ENCODE data around the gene PTF1A. TPM values are rescaled to one million over a fixed set of nuclear protein-coding genes. Genes with fewer than 3 reads are reported as not detected.
"Not testable (repeated sequence)": the region's sequence is repeated elsewhere in the genome, so short reads cannot be mapped to it uniquely, and the experiment has no call there.

PTF1A gene
- total RNA-seq, 1 experiment from 2014 or later, result not detected

GRCh38 chr10:23217471-23217870 is 25.4 kb downstream of the PTF1A start:
- Histone ChIP-seq H3K27me3 (replicated peaks; ENCODE audit: control insufficient read depth, insufficient read depth, low read length) (no peaks in the 10 kb centered on the region), H3K36me3 (ENCODE audit: control insufficient read depth, insufficient read depth, low read length) (no peaks in the 10 kb centered on the region), H3K4me3 (ENCODE audit: low read depth, low read length) (no peak overlapping the region), H3K4me1 (no peaks in the 10 kb centered on the region), H3K9me3 (no peaks in the 10 kb centered on the region)
- no TSS peak for BruUV-seq (replicated peaks)
- Mint-ChIP-seq H3K4me1 (ENCODE audit: low read depth, unreplicated experiment) (no peaks in the 10 kb centered on the region), H3K4me3 (ENCODE audit: unreplicated experiment) (no peak overlapping the region), H3K9me3 (ENCODE audit: unreplicated experiment) (no peaks in the 10 kb centered on the region), H3K27ac (ENCODE audit: unreplicated experiment) (no peak overlapping the region), H3K36me3 (ENCODE audit: insufficient read depth, unreplicated experiment) (no peaks in the 10 kb centered on the region), H3K27me3 (ENCODE audit: insufficient read depth, unreplicated experiment) (peaks cover 6% of the 10 kb centered on the region)
- ChIA-PET CTCF (no interaction called here), POLR2A (no interaction called here)
- TF ChIP-seq, protein P1, sequence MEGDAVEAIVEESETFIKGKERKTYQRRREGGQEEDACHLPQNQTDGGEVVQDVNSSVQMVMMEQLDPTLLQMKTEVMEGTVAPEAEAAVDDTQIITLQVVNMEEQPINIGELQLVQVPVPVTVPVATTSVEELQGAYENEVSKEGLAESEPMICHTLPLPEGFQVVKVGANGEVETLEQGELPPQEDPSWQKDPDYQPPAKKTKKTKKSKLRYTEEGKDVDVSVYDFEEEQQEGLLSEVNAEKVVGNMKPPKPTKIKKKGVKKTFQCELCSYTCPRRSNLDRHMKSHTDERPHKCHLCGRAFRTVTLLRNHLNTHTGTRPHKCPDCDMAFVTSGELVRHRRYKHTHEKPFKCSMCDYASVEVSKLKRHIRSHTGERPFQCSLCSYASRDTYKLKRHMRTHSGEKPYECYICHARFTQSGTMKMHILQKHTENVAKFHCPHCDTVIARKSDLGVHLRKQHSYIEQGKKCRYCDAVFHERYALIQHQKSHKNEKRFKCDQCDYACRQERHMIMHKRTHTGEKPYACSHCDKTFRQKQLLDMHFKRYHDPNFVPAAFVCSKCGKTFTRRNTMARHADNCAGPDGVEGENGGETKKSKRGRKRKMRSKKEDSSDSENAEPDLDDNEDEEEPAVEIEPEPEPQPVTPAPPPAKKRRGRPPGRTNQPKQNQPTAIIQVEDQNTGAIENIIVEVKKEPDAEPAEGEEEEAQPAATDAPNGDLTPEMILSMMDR (IDR thresholded peaks at IDR 0.05; ENCODE audit: insufficient read depth in 1 of 2, low read depth in 1 of 2, low read length in 1 of 2, severe bottlenecking in 1 of 2, unreplicated experiment in 1 of 2), result no peak
- intact Hi-C loops (cut with micrococcal nuclease; ENCODE audit: unreplicated experiment), result no loop called here
- DNase-seq, result no peak

- intact Hi-C loops (cut with micrococcal nuclease; ENCODE audit: unreplicated experiment), result no loop called here
- no peak overlapping the region for H3K4me3 Mint-ChIP-seq (ENCODE audit: unreplicated experiment)
- H3K36me3 Mint-ChIP-seq (ENCODE audit: insufficient read depth, unreplicated experiment), result no peaks in the 10 kb centered on the region
- no peaks in the 10 kb centered on the region for H3K4me1 Mint-ChIP-seq (ENCODE audit: low read depth, unreplicated experiment)
- H3K27ac Mint-ChIP-seq (ENCODE audit: unreplicated experiment), result no peak overlapping the region
- H3K27me3 Mint-ChIP-seq (ENCODE audit: insufficient read depth, unreplicated experiment), result peaks cover 11% of the 10 kb centered on the region
- CTCF ChIA-PET, result no interaction called here
- Histone ChIP-seq H3K4me3 (ENCODE audit: low read depth, low read length) (no peak overlapping the region), H3K36me3 (ENCODE audit: control insufficient read depth, insufficient read depth, low read length) (no peaks in the 10 kb centered on the region), H3K4me1 (no peaks in the 10 kb centered on the region), H3K9me3 (peaks cover 4% of the 10 kb centered on the region; the same call in 1 of the 2 replicates), H3K27me3 (replicated peaks; ENCODE audit: control insufficient read depth, insufficient read depth, low read length) (no peaks in the 10 kb centered on the region)
- DNase-seq, result no peak
- no TSS peak for BruUV-seq (replicated peaks)
- POLR2A ChIA-PET, result no interaction called here
- TF ChIP-seq, protein P1 (IDR thresholded peaks at IDR 0.05; ENCODE audit: insufficient read depth in 1 of 2, low read depth in 1 of 2, low read length in 1 of 2, severe bottlenecking in 1 of 2, unreplicated experiment in 1 of 2), result no peak
- H3K9me3 Mint-ChIP-seq (ENCODE audit: unreplicated experiment), result no peaks in the 10 kb centered on the region
Measured at GRCh38 chr10:23230582-23230981, 38.5 kb downstream of the PTF1A start.

DNA sequence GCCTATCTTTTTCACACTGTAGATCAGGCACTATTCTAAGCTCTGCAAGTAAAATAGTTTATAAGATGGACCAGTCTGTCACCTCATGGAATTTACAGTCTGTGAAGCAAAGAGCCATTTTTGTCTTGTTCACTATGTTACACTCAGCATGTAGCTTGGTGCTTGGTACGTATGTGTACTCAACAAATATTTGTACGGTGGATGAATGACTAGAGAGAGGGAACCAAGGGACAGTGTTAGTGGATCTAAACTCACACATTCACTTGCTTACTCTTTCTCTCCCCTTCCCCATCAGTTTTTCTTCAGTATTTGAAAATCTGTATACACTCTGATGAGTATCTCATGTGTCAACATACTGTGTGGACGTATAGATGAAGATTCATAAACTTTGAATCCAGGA is 45.9 kb downstream of the PTF1A start:
- no peak overlapping the region for H3K27ac Mint-ChIP-seq (ENCODE audit: unreplicated experiment)
- no peak overlapping the region for H3K4me3 ChIP-seq (ENCODE audit: low read depth, low read length)
- H3K36me3 ChIP-seq (ENCODE audit: control insufficient read depth, insufficient read depth, low read length), result no peaks in the 10 kb centered on the region
- no peak for DNase-seq
- no TSS peak for BruUV-seq (replicated peaks)
- TF ChIP-seq, protein P1 (IDR thresholded peaks at IDR 0.05; ENCODE audit: insufficient read depth in 1 of 2, low read depth in 1 of 2, low read length in 1 of 2, severe bottlenecking in 1 of 2, unreplicated experiment in 1 of 2), result no peak
- H3K36me3 Mint-ChIP-seq (ENCODE audit: insufficient read depth, unreplicated experiment), result no peaks in the 10 kb centered on the region
- no peak overlapping the region for H3K4me3 Mint-ChIP-seq (ENCODE audit: unreplicated experiment)
- intact Hi-C loops (cut with micrococcal nuclease; ENCODE audit: unreplicated experiment), result no loop called here
- H3K9me3 ChIP-seq, result peaks cover 8% of the 10 kb centered on the region; the same call in 1 of the 2 replicates
- CTCF ChIA-PET, result no interaction called here
- no peaks in the 10 kb centered on the region for H3K4me1 ChIP-seq
- peaks cover 5% of the 10 kb centered on the region for H3K27me3 Mint-ChIP-seq (ENCODE audit: insufficient read depth, unreplicated experiment)
- H3K4me1 Mint-ChIP-seq (ENCODE audit: low read depth, unreplicated experiment), result no peaks in the 10 kb centered on the region
- POLR2A ChIA-PET, result no interaction called here
- H3K27me3 ChIP-seq (replicated peaks; ENCODE audit: control insufficient read depth, insufficient read depth, low read length), result no peaks in the 10 kb centered on the region
- peaks cover 31% of the 10 kb centered on the region for H3K9me3 Mint-ChIP-seq (ENCODE audit: unreplicated experiment)

- H3K4me1 Mint-ChIP-seq (ENCODE audit: low read depth, unreplicated experiment); H3K27me3 ChIP-seq (replicated peaks; ENCODE audit: control insufficient read depth, insufficient read depth, low read length); H3K36me3 ChIP-seq (ENCODE audit: control insufficient read depth, insufficient read depth, low read length); H3K27ac Mint-ChIP-seq (ENCODE audit: unreplicated experiment); H3K4me3 Mint-ChIP-seq (ENCODE audit: unreplicated experiment); H3K27me3 Mint-ChIP-seq (ENCODE audit: insufficient read depth, unreplicated experiment); POLR2A ChIA-PET; intact Hi-C loops (cut with micrococcal nuclease; ENCODE audit: unreplicated experiment); DNase-seq; H3K4me1 ChIP-seq; BruUV-seq (replicated peaks); H3K36me3 Mint-ChIP-seq (ENCODE audit: insufficient read depth, unreplicated experiment); CTCF ChIA-PET; H3K4me3 ChIP-seq (ENCODE audit: low read depth, low read length): not testable (repeated sequence)
- peaks cover 23% of the 10 kb centered on the region for H3K9me3 ChIP-seq
- peaks cover 33% of the 10 kb centered on the region for H3K9me3 Mint-ChIP-seq (ENCODE audit: unreplicated experiment)
Measured at GRCh38 chr10:23241779-23242178, 49.7 kb downstream of the PTF1A start.

Data from Caco-2 (cell line).